Fibroblast of skin of right quadriceps (primary cell): ENCODE data around the gene MAFG.
"Not testable (repeated sequence)": the region's sequence is repeated elsewhere in the genome, so short reads cannot be mapped to it uniquely, and the experiment has no call there.

ENCODE experiments used
- DNase-seq: peaks from one replicate; pipeline ENCODE4 v3.0.0-alpha.2; 2013

MAFG gene

GRCh38 chr17:81957691-81958432 is 30.3 kb upstream of the MAFG start:
- DNase-seq: no peak

- DNase-seq: no peak
Measured at GRCh38 chr17:81956607-81957589, 29.4 kb upstream of the MAFG start.

GRCh38 chr17:81955756-81956544 is 28.4 kb upstream of the MAFG start:
- DNase-seq: no peak

GRCh38 chr17:81955058-81955681 is 27.6 kb upstream of the MAFG start:
- DNase-seq: no peak

GRCh38 chr17:81954131-81955057 is 26.9 kb upstream of the MAFG start:
- DNase-seq: no peak

- DNase-seq: not testable (repeated sequence)
Measured at GRCh38 chr17:81953443-81953842, 25.9 kb upstream of the MAFG start.

GRCh38 chr17:81952792-81953228 is 25.3 kb upstream of the MAFG start:
- DNase-seq: no peak

GRCh38 chr17:81951785-81952684 is 24.5 kb upstream of the MAFG start:
- DNase-seq: no peak

GRCh38 chr17:81950501-81950900 is 23.0 kb upstream of the MAFG start:
- DNase-seq: no peak

- no peak for DNase-seq
Measured at GRCh38 chr17:81948635-81949378, 21.3 kb upstream of the MAFG start.

- DNase-seq: no peak
Measured at GRCh38 chr17:81947189-81947588, 19.7 kb upstream of the MAFG start, which contains the start of gene MYADML2. MYADML2 (minus strand) TSS chr17:81947233; CDS start chr17:81941741, 5,492 bp downstream.

- DNase-seq: no peak
Measured at GRCh38 chr17:81944858-81945257, 17.3 kb upstream of the MAFG start.

- DNase-seq: no peak
Measured at GRCh38 chr17:81942167-81942553, 14.6 kb upstream of the MAFG start.

GRCh38 chr17:81941484-81942166 is 14.1 kb upstream of the MAFG start:
- no peak for DNase-seq

GRCh38 chr17:81940538-81941483 is 13.3 kb upstream of the MAFG start:
- no peak for DNase-seq

- DNase-seq: no peak
Measured at GRCh38 chr17:81939881-81940385, 12.4 kb upstream of the MAFG start.

- no peak for DNase-seq
Measured at GRCh38 chr17:81939218-81939617, 11.7 kb upstream of the MAFG start.
